GM12872 (cell line): ENCODE data around the gene LAG3.

Source experiments
- CTCF ChIP-seq: IDR thresholded peaks from 3 replicates; pipeline ENCODE4 v1.5.1; 2011; ENCODE audit warnings: low read depth, mild to moderate bottlenecking, low read length, moderate library complexity; ENCODE audit not compliant: insufficient read depth

Gene LAG3

GRCh38 chr12:6782850-6783566 is 10.7 kb downstream of the LAG3 start:
- no peak for TF ChIP-seq CTCF

- TF ChIP-seq CTCF: no peak
These were observed 11.5 kb downstream of the LAG3 start for GRCh38 chr12:6783828-6784227.

GRCh38 chr12:6784296-6784695 is 12.0 kb downstream of the LAG3 start:
- TF ChIP-seq CTCF: no peak

GRCh38 chr12:6784761-6785160 is 12.4 kb downstream of the LAG3 start:
- no peak for TF ChIP-seq CTCF

GRCh38 chr12:6786416-6787094 is 14.2 kb downstream of the LAG3 start:
- no peak for TF ChIP-seq CTCF

GRCh38 chr12:6787309-6787708 is 15.0 kb downstream of the LAG3 start:
- TF ChIP-seq CTCF: no peak

GRCh38 chr12:6788972-6789924 is 16.9 kb downstream of the LAG3 start, which contains the start of gene CD4:
Gene CD4, plus strand, starts transcription at chr12:6789528. Its CDS starts 10,611 bp downstream, at chr12:6800139.
- no peak for TF ChIP-seq CTCF
